AG08395 (cell line): ENCODE measurements around the gene OSCAR.
"Not testable (repeated sequence)": the region's sequence is repeated elsewhere in the genome, so short reads cannot be mapped to it uniquely, and the experiment has no call there.

Experiments used
- DNase-seq: peaks from one replicate; pipeline ENCODE4 v3.0.0; 2012; ENCODE audit warnings: mixed read lengths, low spot score

OSCAR gene

GRCh38 chr19:54125713-54126112, 25.1 kb upstream of the OSCAR start:
- DNase-seq: no peak

GRCh38 chr19:54124393-54124792, 23.8 kb upstream of the OSCAR start:
- no peak for DNase-seq

GRCh38 chr19:54123682-54124081, 23.1 kb upstream of the OSCAR start:
- no peak for DNase-seq

- no peak for DNase-seq
Observed at GRCh38 chr19:54121259-54121658, 20.7 kb upstream of the OSCAR start.

- DNase-seq: peak; percentile 99
Observed at GRCh38 chr19:54115109-54116063, 14.8 kb upstream of the OSCAR start, which contains the start of the genes PRPF31 and TFPT. PRPF31 (plus strand) TSS chr19:54115754; CDS start chr19:54118279, 2,525 bp downstream. TFPT (minus strand) TSS chr19:54115657; CDS start chr19:54115269, 388 bp downstream.

GRCh38 chr19:54114340-54115108, 13.9 kb upstream of the OSCAR start:
- DNase-seq: peak; percentile 45

GRCh38 chr19:54109651-54110050, 9.0 kb upstream of the OSCAR start:
- DNase-seq: no peak

- DNase-seq: no peak
Observed at GRCh38 chr19:54108496-54108895, 7.9 kb upstream of the OSCAR start.

- no peak for DNase-seq
Observed at GRCh38 chr19:54107876-54108490, 7.4 kb upstream of the OSCAR start.

GRCh38 chr19:54106716-54107115, 6.1 kb upstream of the OSCAR start:
- no peak for DNase-seq

GRCh38 chr19:54105796-54106195, 5.2 kb upstream of the OSCAR start:
- no peak for DNase-seq

- DNase-seq: no peak
Observed at GRCh38 chr19:54104998-54105715, 4.6 kb upstream of the OSCAR start.

- peak; percentile 100 for DNase-seq
Observed at GRCh38 chr19:54102421-54103169, 2.0 kb upstream of the OSCAR start, which contains the start of gene NDUFA3. NDUFA3 (plus strand) TSS chr19:54102855; CDS start chr19:54102879, 24 bp downstream.

GRCh38 chr19:54099903-54100255, 724 bp downstream of the OSCAR start:
- DNase-seq: not testable (repeated sequence)

GRCh38 chr19:54099190-54099902, 1.3 kb downstream of the OSCAR start:
- no peak for DNase-seq

- DNase-seq: peak; percentile 43
Observed at GRCh38 chr19:54096617-54097106, 3.9 kb downstream of the OSCAR start.

- peak; percentile 66 for DNase-seq
Observed at GRCh38 chr19:54095859-54096616, 4.6 kb downstream of the OSCAR start.

GRCh38 chr19:54095136-54095858, 5.3 kb downstream of the OSCAR start:
- no peak for DNase-seq
